ENCODE results near the gene ZC3HAV1L.

DNA sequence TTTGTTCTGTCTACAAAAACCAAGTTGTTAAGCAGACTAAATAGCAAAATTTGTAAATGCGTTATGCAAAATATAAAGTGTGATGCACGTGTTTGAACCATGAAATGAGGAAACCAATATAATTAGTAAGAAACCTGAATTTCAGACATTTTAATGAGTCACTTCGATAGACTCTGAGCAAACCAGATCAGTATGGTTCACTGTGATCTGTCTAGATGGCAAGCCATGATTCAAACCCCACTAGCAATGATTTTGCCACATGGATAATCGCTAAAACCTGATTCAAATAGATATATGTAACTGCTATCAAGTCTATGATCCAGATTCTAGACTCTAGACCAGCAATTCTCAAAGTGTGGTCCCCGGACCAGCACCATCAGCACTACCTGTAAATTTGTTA lies 48.9 kb upstream of the ZC3HAV1L start:
- TF ChIP-seq, protein P1, sequence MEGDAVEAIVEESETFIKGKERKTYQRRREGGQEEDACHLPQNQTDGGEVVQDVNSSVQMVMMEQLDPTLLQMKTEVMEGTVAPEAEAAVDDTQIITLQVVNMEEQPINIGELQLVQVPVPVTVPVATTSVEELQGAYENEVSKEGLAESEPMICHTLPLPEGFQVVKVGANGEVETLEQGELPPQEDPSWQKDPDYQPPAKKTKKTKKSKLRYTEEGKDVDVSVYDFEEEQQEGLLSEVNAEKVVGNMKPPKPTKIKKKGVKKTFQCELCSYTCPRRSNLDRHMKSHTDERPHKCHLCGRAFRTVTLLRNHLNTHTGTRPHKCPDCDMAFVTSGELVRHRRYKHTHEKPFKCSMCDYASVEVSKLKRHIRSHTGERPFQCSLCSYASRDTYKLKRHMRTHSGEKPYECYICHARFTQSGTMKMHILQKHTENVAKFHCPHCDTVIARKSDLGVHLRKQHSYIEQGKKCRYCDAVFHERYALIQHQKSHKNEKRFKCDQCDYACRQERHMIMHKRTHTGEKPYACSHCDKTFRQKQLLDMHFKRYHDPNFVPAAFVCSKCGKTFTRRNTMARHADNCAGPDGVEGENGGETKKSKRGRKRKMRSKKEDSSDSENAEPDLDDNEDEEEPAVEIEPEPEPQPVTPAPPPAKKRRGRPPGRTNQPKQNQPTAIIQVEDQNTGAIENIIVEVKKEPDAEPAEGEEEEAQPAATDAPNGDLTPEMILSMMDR (IDR thresholded peaks at IDR 0.05; ENCODE audit: insufficient read depth, low read length): no peak
- no peak for TF ChIP-seq POLR2AphosphoS5 (IDR thresholded peaks at IDR 0.05; ENCODE audit: low read depth)

Measured in HL-60 (cell line).